Adrenal gland (tissue), 5 donors: ENCODE results near the gene EWSR1.

Experiments
- POLR2A ChIP-seq, 2 donors: fragments of 450-650 bp; IDR thresholded peaks; one replicate each; pipeline ENCODE4 v1.6.1; 2017; ENCODE audit warnings: antibody characterized with exemption in 2 of 2, mild to moderate bottlenecking in 2 of 2, moderate library complexity in 1 of 2
- TF ChIP-seq, protein P1 (sequence below), 6 experiments: fragments of 450-650 bp in 4 of 6; fragments of 200-600 bp in 2 of 6; sonication (generic) in 1 of 6; IDR thresholded peaks; 1 replicate in 5 of 6; 2 replicates in 1 of 6; pipeline versions ENCODE4 v1.5.1 to v1.8.0; 2016 to 2021; ENCODE audit warnings: antibody characterized with exemption in 6 of 6, mild to moderate bottlenecking in 2 of 6, moderate library complexity in 1 of 6
- donor health status: DM: no; HTN: no; CAD: no.

DNA sequence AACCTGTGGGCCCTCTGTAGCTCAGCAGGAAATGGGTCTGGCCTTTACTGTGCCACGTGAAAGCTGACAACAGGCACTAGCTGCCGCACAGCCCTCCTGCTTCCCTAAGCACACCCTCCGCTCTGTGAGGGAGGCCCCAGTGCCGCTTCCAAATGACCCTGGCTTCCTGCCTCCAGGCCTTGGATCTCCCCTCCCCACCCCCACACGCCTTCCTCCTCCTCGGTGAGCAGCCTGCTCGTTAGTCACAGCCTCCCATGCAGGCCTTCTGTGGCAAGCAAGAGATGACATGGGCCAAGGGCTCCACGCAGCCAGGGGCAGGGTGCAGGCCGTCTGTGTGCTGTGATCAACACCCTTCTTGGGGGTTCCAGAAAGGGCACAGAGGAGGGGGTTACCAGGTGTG is 62.7 kb downstream of the EWSR1 start:
- TF ChIP-seq, protein P1, sequence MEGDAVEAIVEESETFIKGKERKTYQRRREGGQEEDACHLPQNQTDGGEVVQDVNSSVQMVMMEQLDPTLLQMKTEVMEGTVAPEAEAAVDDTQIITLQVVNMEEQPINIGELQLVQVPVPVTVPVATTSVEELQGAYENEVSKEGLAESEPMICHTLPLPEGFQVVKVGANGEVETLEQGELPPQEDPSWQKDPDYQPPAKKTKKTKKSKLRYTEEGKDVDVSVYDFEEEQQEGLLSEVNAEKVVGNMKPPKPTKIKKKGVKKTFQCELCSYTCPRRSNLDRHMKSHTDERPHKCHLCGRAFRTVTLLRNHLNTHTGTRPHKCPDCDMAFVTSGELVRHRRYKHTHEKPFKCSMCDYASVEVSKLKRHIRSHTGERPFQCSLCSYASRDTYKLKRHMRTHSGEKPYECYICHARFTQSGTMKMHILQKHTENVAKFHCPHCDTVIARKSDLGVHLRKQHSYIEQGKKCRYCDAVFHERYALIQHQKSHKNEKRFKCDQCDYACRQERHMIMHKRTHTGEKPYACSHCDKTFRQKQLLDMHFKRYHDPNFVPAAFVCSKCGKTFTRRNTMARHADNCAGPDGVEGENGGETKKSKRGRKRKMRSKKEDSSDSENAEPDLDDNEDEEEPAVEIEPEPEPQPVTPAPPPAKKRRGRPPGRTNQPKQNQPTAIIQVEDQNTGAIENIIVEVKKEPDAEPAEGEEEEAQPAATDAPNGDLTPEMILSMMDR (IDR thresholded peaks at IDR 0.05) = no peak
- peak in 1 of 2 donors; percentile 47 for TF ChIP-seq POLR2A (IDR thresholded peaks at IDR 0.05)
